ENCODE data around the gene NEDD8.

DNA sequence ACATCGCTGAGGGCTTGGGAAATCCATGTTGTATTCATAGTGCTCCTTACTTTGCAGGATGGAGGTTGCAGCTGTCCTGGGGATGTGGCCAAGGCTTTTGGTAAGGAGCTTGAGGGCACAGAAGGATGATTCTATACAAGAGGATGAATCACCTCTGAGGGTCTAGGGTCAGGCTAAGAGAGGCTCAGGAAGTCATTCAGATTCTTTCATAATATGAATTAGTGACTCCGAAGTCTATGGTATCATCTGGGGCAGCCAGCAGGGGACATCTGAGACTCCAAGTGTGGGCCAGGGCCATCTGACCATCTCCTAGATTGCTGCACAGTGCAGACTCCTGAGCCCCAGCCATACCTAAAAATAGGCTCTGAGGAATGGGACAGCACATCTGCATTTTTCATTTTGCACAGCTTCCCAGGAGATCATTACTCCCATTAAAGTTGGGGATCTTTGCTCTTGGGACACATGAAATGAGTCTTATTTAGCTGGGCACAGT is 5.3 kb upstream of the NEDD8 start:
- TF ChIP-seq, protein P1, sequence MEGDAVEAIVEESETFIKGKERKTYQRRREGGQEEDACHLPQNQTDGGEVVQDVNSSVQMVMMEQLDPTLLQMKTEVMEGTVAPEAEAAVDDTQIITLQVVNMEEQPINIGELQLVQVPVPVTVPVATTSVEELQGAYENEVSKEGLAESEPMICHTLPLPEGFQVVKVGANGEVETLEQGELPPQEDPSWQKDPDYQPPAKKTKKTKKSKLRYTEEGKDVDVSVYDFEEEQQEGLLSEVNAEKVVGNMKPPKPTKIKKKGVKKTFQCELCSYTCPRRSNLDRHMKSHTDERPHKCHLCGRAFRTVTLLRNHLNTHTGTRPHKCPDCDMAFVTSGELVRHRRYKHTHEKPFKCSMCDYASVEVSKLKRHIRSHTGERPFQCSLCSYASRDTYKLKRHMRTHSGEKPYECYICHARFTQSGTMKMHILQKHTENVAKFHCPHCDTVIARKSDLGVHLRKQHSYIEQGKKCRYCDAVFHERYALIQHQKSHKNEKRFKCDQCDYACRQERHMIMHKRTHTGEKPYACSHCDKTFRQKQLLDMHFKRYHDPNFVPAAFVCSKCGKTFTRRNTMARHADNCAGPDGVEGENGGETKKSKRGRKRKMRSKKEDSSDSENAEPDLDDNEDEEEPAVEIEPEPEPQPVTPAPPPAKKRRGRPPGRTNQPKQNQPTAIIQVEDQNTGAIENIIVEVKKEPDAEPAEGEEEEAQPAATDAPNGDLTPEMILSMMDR (IDR thresholded peaks at IDR 0.05; ENCODE audit: low read length), result no peak
- TF ChIP-seq EZH2 (IDR thresholded peaks at IDR 0.05; ENCODE audit: borderline replicate concordance, low read length), result no peak
